ENCODE results near the gene CRY2. TPM values are rescaled to one million over a fixed set of nuclear protein-coding genes. Genes with fewer than 3 reads are reported as not detected.
A peak's percentile ranks its signal among the peaks of the same experiment; 100 is the strongest.
"Not testable (repeated sequence)": the region's sequence is repeated elsewhere in the genome, so short reads cannot be mapped to it uniquely, and the experiment has no call there.

The CRY2 gene
- total RNA-seq, 2 donors from 2014 or later, result 24.6 to 65.9 TPM

DNA sequence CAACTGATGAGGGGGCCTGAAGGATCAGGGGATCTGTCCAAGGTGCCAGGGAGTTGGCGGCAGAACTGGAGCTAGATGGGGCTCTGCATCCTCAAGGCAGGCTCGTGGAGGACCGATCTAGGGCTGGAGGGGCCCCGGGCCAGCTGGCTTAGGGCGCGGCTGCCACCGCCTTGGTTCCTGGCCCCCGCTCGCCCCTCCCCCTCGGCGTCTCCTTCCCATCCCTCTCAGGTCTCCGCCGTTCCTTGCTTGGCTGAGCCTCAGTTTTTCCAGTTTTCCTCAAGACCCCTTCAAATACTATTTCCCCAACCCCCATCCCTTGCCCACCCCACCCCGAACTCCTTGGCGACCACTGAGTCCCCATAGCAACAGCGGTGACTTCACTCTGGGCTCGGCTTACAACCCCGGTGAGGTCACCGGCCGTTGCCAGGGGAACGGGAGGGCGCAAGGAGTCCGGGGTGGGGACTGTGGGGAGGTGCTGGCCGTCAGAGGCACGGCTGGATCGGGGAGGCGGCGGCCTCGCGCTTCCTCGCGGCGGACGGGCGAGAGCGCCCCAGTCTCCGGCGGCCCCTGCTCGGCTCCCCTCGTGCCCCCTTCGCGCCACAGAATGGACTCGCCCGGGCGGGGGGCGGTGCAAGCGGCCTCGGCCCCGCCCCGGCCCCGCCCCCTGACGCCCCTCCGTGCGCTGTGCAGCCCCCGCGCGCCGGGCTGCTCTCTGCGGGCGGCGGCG lies 52.3 kb downstream of the CRY2 start:
- peak; percentile 87 for ATAC-seq
- TF ChIP-seq CTCF (IDR thresholded peaks at IDR 0.05) (no peak), POLR2A (IDR thresholded peaks at IDR 0.05) (peak; percentile 50 to 56 (median 53))
- 1% methylated on average over 28 to 31 of the region's 62 CpGs for WGBS, 2 donors
- Histone ChIP-seq H3K4me3 (peak overlapping the region in 1 of 2 donors; percentile 17), H3K27me3 (no peaks in the 10 kb centered on the region), H3K4me1 (peaks cover 55% of the 10 kb centered on the region), H3K9me3 (no peaks in the 10 kb centered on the region), H3K27ac (peak overlapping the region; percentile 86 to 93 (median 88)), H3K36me3 (replicated peaks in 1 of 2; ENCODE audit: insufficient read depth in 1 of 2, low read depth in 2 of 2) (no peaks in the 10 kb centered on the region)
- intact Hi-C loops (cut with DNase I), result no loop called here
- peak; percentile 93 to 95 (median 94) for DNase-seq

DNA sequence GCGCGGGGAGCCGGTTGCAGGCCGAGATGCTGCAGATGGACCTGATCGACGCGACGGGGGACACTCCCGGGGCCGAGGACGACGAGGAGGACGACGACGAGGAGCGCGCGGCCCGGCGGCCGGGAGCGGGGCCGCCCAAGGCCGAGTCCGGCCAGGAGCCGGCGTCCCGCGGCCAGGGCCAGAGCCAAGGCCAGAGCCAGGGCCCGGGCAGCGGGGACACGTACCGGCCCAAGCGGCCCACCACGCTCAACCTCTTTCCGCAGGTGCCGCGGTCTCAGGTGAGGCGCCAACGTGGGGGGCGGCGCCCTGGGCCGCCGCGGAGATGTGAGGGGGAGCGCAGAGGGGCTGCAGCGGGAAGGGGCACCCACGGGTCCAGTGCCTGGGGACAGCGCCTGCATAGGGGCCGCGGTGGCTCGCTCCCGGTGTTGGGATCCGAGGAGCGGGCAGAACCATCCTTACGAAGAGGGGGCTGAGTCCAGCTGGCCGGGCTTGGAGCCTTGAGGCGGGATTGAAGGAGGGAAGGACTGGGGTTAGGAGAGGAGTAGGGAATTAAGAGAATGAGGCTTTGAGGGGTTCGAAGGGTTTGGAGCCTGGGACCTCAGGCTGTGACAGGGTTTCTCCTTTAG lies 53.0 kb downstream of the CRY2 start:
- H3K27me3 ChIP-seq; H3K9me3 ChIP-seq; intact Hi-C loops (cut with DNase I); DNase-seq; H3K36me3 ChIP-seq (replicated peaks in 1 of 2; ENCODE audit: insufficient read depth in 1 of 2, low read depth in 2 of 2): not testable (repeated sequence)
- peak overlapping the region in 1 of 2 donors; percentile 17 for H3K4me3 ChIP-seq
- 1 to 2% methylated on average over 14 to 25 of the region's 59 CpGs for WGBS, 2 donors
- H3K27ac ChIP-seq, result peak overlapping the region; percentile 86 to 93 (median 88)
- peak; percentile 41 for ATAC-seq
- H3K4me1 ChIP-seq, result peaks cover 62% of the 10 kb centered on the region
- TF ChIP-seq POLR2A (IDR thresholded peaks at IDR 0.05), result peak in 1 of 3 donors; percentile 41

DNA sequence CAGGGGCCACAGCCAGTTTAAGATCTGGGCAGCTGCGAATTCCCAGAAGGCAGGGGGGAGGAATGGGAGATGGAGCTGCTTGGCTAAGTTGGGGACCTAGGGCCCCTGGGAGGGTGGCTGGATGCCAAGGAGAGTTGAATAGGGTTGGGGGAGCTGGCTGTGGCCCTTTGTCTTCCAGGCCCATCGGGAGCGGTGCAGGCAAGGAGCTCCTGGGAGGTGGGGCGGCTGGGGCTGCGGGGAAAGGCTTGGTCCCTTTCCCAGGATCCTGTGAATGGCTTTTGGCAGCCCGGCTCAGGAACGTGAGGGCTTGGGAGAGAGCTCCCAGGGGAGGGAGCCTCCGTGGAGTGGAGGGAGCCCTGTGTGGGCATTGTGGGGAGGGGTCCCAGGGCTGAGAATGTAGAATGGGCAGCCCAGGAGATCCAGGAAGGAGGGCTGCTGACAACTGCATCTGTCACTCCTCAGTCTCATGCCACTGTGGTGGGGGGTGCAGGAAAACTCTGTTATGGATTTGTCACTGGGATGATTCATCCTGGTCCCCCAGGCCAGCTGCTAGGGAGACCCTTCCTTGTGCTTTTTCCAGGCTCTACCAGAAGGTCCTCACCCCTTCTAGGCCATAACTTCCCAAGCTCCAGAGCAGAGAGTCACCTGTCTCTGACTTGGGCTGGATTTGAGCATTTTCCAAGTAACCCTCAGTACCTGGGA lies 53.8 kb downstream of the CRY2 start:
- TF ChIP-seq CTCF (IDR thresholded peaks at IDR 0.05), result no peak
- peak in 2 of 3 donors; percentile 26 to 53 for TF ChIP-seq POLR2A (IDR thresholded peaks at IDR 0.05)
- no peaks in the 10 kb centered on the region for H3K27me3 ChIP-seq
- intact Hi-C loops (cut with DNase I), result no loop called here
- DNase-seq, result peak; percentile 59 to 75 (median 67)
- no peaks in the 10 kb centered on the region for H3K9me3 ChIP-seq
- H3K36me3 ChIP-seq (replicated peaks in 1 of 2; ENCODE audit: insufficient read depth in 1 of 2, low read depth in 2 of 2), result no peaks in the 10 kb centered on the region
- peak overlapping the region; percentile 54 to 93 (median 88) for H3K27ac ChIP-seq
- 2 to 6% methylated on average over 5 to 8 of the region's 8 CpGs for WGBS, 2 donors
- peak overlapping the region in 1 of 2 donors; percentile 17 for H3K4me3 ChIP-seq
- peak; percentile 33 for ATAC-seq
- peaks cover 68% of the 10 kb centered on the region for H3K4me1 ChIP-seq

DNA sequence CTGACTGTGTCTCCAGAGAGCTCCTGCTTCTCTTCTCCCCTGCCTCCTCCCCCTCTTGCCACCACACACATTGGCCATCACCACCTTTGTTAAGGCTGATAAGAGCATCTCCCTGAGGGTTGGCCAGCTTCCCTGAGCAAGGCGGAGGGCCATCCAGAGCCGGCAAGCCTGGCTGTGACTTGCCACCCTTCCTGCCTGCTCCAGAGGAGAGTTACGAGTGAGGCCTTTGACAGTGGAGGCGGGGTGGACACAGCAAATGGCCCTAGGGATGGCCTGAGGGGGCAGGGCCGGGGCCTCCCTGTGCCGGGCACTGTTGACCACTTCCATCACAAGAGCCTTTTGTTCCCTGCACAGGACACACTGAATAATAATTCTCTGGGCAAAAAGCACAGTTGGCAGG lies 54.4 kb downstream of the CRY2 start:
- no peaks in the 10 kb centered on the region for H3K27me3 ChIP-seq
- no peaks in the 10 kb centered on the region for H3K36me3 ChIP-seq (replicated peaks in 1 of 2; ENCODE audit: insufficient read depth in 1 of 2, low read depth in 2 of 2)
- H3K4me3 ChIP-seq, result no peak overlapping the region
- no peaks in the 10 kb centered on the region for H3K9me3 ChIP-seq
- intact Hi-C loops (cut with DNase I), result no loop called here
- ATAC-seq (no peak), DNase-seq (no peak)
- H3K27ac ChIP-seq, result peak overlapping the region in 3 of 4 donors; percentile 86 to 93 (median 89)
- WGBS, 2 donors, result 73 to 80% methylated on average over 2 to 6 of the region's 6 CpGs
- TF ChIP-seq CTCF (IDR thresholded peaks at IDR 0.05) (no peak), POLR2A (IDR thresholded peaks at IDR 0.05) (no peak)
- peaks cover 68% of the 10 kb centered on the region for H3K4me1 ChIP-seq
